Karpas-422 (cell line): ENCODE data around the gene PTPRK. TPM values are rescaled to one million over a fixed set of nuclear protein-coding genes. Genes with fewer than 3 reads are reported as not detected.

Experiments used
- DNase-seq: peaks from one replicate; pipeline ENCODE4 v3.0.0-alpha.2; 2015
- H2AFZ ChIP-seq: fragments of 200-600 bp; sonication (generic); 2 replicates; pipeline ENCODE4 v1.6.1; 2014; ENCODE audit warnings: antibody characterized with exemption, low read length, mixed read lengths
- H3K27ac ChIP-seq: fragments of 200-600 bp; sonication (generic); 2 replicates; pipeline ENCODE4 v1.5.1; 2014; ENCODE audit warnings: mild to moderate bottlenecking, low read length, moderate library complexity
- H3K27me3 ChIP-seq: fragments of 200-600 bp; sonication (generic); 2 replicates; pipeline ENCODE4 v1.6.1; 2014; ENCODE audit warnings: low read length, mixed read lengths
- H3K36me3 ChIP-seq: fragments of 200-600 bp; sonication (generic); 2 replicates; pipeline ENCODE4 v1.6.1; 2014; ENCODE audit warnings: low read length, mixed read lengths; ENCODE audit not compliant: insufficient read depth
- H3K4me1 ChIP-seq: fragments of 200-600 bp; sonication (generic); 2 replicates; pipeline ENCODE4 v1.6.1; 2014; ENCODE audit warnings: mild to moderate bottlenecking, low read length, mixed read lengths
- H3K4me2 ChIP-seq: fragments of 200-600 bp; sonication (generic); 2 replicates; pipeline ENCODE4 v1.6.1; 2014; ENCODE audit warnings: low read length, low read depth, mild to moderate bottlenecking; ENCODE audit not compliant: poor library complexity, severe bottlenecking
- H3K4me3 ChIP-seq: fragments of 200-600 bp; sonication (generic); 2 replicates; pipeline ENCODE4 v1.5.1; 2014; ENCODE audit warnings: mild to moderate bottlenecking, antibody characterized with exemption, low read length, mixed read lengths
- H3K79me2 ChIP-seq: fragments of 200-600 bp; sonication (generic); 2 replicates; pipeline ENCODE4 v1.6.1; 2014; ENCODE audit warnings: mild to moderate bottlenecking, low read length, mixed read lengths
- H3K9ac ChIP-seq: fragments of 200-600 bp; sonication (generic); 2 replicates; pipeline ENCODE4 v1.6.0; 2014; ENCODE audit warnings: low read length
- H3K9me2 ChIP-seq: fragments of 200-600 bp; sonication (generic), shearing (Covaris generic); replicated peaks from 2 replicates; pipeline ENCODE4 v1.6.0; 2014; ENCODE audit warnings: mild to moderate bottlenecking, low read length, moderate library complexity; ENCODE audit not compliant: insufficient read depth
- H3K9me3 ChIP-seq: fragments of 300-700, 200-600 bp; sonication (generic); 2 replicates; pipeline ENCODE4 v1.6.1; 2014; ENCODE audit warnings: low read length, mixed read lengths
- H4K20me1 ChIP-seq: fragments of 200-600 bp; sonication (generic); 2 replicates; pipeline ENCODE4 v1.6.1; 2014; ENCODE audit warnings: mild to moderate bottlenecking, antibody characterized with exemption, low read length, low read depth; ENCODE audit not compliant: insufficient read depth
- total RNA-seq: library from RNA; depleted of rRNA; stranded (reverse); fragments of >200 nt; shearing (Covaris generic); gene quantifications from 2 replicates; pipeline ENCODE4 v1.2.3, GENCODE V29; 2014; ENCODE audit warnings: low replicate concordance

The PTPRK gene
- total RNA-seq, 1 experiment from 2014 or later: 0.04 TPM

- H3K9me3 ChIP-seq: peaks cover 5% of the 10 kb centered on the region; the same call in 1 of the 2 replicates
- H3K4me2 ChIP-seq: no peak overlapping the region
- H3K27me3 ChIP-seq: no peaks in the 10 kb centered on the region
- H3K9me2 ChIP-seq: no peaks in the 10 kb centered on the region
- no peaks in the 10 kb centered on the region for H3K79me2 ChIP-seq
- no peak overlapping the region for H2AFZ ChIP-seq
- no peak overlapping the region for H3K9ac ChIP-seq
- H3K4me3 ChIP-seq: no peak overlapping the region
- no peaks in the 10 kb centered on the region for H4K20me1 ChIP-seq
- no peak overlapping the region for H3K27ac ChIP-seq
- no peaks in the 10 kb centered on the region for H3K36me3 ChIP-seq
- H3K4me1 ChIP-seq: no peaks in the 10 kb centered on the region
- DNase-seq: no peak
These were observed 474.4 kb downstream of the PTPRK start for GRCh38 chr6:128046033-128046432.

- DNase-seq: no peak
These were observed 480.9 kb downstream of the PTPRK start for GRCh38 chr6:128039543-128039942.

DNA sequence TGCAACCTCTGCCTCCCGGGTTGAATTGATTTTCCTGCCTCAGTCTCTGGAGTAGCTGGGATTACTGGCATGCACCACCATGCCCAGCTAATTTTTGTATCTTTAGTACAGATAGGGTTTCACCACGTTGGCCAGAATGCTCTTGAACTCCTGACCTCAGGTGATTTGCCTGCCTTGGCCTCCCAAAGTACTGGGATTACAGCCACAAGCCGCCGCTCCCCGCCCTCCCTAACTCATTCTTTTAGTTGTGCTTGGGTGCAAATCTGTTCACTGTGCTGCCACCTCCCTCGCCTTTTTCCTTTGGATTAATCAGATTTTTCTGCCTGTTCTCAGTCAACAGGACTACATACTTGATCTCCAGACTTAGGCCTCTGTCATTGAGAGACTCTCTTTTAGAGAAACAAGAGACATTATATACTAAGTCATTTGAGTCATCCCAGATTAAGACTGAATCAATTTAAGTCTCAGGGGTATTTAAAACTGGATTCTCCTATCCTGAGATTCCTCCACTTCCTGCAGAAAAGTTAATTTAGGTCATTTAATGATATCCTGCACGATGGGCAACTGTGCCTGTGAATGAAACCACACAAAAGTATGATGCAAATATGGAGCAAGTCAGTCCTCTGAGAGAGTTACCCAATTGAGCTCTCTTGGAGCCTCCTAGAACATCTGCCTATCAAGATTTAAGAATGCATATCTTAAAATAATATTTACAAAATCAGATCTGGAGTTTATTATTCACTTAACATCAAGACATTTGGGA, 483.4 kb downstream of the PTPRK start:
- no peaks in the 10 kb centered on the region for H3K79me2 ChIP-seq
- H3K4me3 ChIP-seq: no peak overlapping the region
- no peak for DNase-seq
- H3K27me3 ChIP-seq: no peaks in the 10 kb centered on the region
- H2AFZ ChIP-seq: no peak overlapping the region
- H3K9me2 ChIP-seq: no peaks in the 10 kb centered on the region
- H3K36me3 ChIP-seq: no peaks in the 10 kb centered on the region
- H3K4me1 ChIP-seq: no peaks in the 10 kb centered on the region
- H3K9me3 ChIP-seq: peaks cover 5% of the 10 kb centered on the region; the same call in 1 of the 2 replicates
- H3K9ac ChIP-seq: no peak overlapping the region
- H3K4me2 ChIP-seq: no peak overlapping the region
- H3K27ac ChIP-seq: no peak overlapping the region
- no peaks in the 10 kb centered on the region for H4K20me1 ChIP-seq

More at GRCh38 chr6:128039543-128039942, 480.9 kb downstream of the PTPRK start:
- Histone ChIP-seq H3K4me1 (no peaks in the 10 kb centered on the region), H3K27ac (no peak overlapping the region), H3K9me3 (no peaks in the 10 kb centered on the region; the same call in 1 of the 2 replicates), H4K20me1 (no peaks in the 10 kb centered on the region), H3K9me2 (no peaks in the 10 kb centered on the region), H3K9ac (no peak overlapping the region), H3K79me2 (no peaks in the 10 kb centered on the region), H3K27me3 (no peaks in the 10 kb centered on the region), H3K4me2 (no peak overlapping the region), H3K4me3 (no peak overlapping the region), H2AFZ (no peak overlapping the region), H3K36me3 (no peaks in the 10 kb centered on the region)

DNA sequence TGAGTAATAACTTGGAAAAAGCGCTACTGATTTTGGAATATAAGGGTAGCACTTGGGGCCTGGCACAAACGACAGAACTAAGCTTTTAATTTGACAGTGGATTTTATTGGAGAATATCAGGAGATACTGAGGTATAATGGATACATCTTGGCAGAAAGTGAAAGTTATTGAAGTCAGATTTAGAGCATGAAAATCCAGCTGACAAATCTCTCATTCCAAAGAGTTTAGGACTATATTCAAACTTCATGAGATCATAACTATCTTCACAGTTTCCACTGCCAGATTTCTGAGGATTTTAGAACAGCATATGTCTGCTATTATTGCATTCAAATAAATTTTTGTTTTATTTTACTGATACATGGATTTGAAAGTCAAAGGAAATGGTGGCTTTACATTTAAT, 487.2 kb downstream of the PTPRK start:
- H2AFZ ChIP-seq: no peak overlapping the region

DNA sequence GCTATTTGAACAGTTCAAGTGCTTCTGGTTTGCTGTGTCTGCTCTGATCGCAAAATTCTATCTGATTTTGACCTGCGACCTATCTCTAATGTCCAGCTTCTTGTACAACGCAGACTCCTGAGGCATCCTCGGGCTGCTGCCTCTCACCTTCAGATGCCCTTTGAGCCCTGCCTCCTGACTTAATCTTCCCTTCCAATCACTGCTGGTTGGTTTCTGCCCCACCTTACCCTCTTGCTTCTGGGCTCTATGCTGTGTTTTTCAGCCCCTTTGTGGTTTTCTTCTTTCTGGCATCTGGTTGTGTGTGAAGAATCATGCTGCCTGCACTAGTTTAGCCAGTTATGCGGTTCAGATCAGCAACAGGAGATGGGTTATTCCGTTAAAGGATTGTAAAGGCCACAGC, 488.4 kb downstream of the PTPRK start:
- Histone ChIP-seq H3K4me2 (no peak overlapping the region), H3K79me2 (no peaks in the 10 kb centered on the region), H3K9me3 (peaks cover 5% of the 10 kb centered on the region; the same call in 1 of the 2 replicates), H3K9ac (no peak overlapping the region), H3K27ac (no peak overlapping the region), H3K36me3 (no peaks in the 10 kb centered on the region), H3K9me2 (no peaks in the 10 kb centered on the region), H4K20me1 (no peaks in the 10 kb centered on the region), H3K27me3 (no peaks in the 10 kb centered on the region), H2AFZ (no peak overlapping the region), H3K4me1 (no peaks in the 10 kb centered on the region), H3K4me3 (no peak overlapping the region)
- no peak for DNase-seq

More for the DNA sequence above, 487.2 kb downstream of the PTPRK start:
- Histone ChIP-seq H3K9ac (no peak overlapping the region), H3K79me2 (no peaks in the 10 kb centered on the region), H4K20me1 (no peaks in the 10 kb centered on the region), H3K4me2 (no peak overlapping the region), H3K27me3 (no peaks in the 10 kb centered on the region), H3K9me3 (peaks cover 5% of the 10 kb centered on the region; the same call in 1 of the 2 replicates), H3K4me1 (no peaks in the 10 kb centered on the region), H3K36me3 (no peaks in the 10 kb centered on the region), H3K9me2 (no peaks in the 10 kb centered on the region), H3K27ac (no peak overlapping the region), H3K4me3 (no peak overlapping the region)
- DNase-seq: no peak

- no peak overlapping the region for H3K4me3 ChIP-seq
- H4K20me1 ChIP-seq: no peaks in the 10 kb centered on the region
- H3K79me2 ChIP-seq: no peaks in the 10 kb centered on the region
These were observed 490.6 kb downstream of the PTPRK start for GRCh38 chr6:128029826-128030225.

DNA sequence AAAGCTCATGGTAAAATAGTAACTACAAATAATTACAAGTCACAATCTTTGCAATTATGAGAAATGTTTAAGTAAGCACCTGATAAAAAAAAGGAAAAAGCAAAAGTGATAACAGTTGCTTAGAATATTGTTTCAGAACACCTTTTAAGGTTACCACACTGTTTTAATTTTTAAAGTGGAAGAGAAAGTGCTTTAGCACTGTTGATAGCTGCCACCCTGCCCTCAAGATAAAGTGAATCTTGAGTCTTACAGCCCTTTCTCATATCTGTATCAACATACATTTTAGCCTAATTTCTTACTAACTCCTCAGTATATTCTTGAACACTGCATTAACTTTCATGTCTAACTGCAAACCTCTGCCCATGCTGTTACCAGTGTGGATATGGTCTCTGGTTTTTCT, 492.2 kb downstream of the PTPRK start:
- Histone ChIP-seq H3K4me3 (no peak overlapping the region), H3K27ac (no peak overlapping the region), H3K4me1 (no peaks in the 10 kb centered on the region), H3K36me3 (no peaks in the 10 kb centered on the region), H3K9me3 (peaks cover 6% of the 10 kb centered on the region), H4K20me1 (no peaks in the 10 kb centered on the region), H3K4me2 (no peak overlapping the region), H3K9me2 (no peaks in the 10 kb centered on the region), H3K27me3 (no peaks in the 10 kb centered on the region), H3K9ac (no peak overlapping the region), H3K79me2 (no peaks in the 10 kb centered on the region), H2AFZ (no peak overlapping the region)
- no peak for DNase-seq

More at GRCh38 chr6:128029826-128030225, 490.6 kb downstream of the PTPRK start:
- no peak overlapping the region for H2AFZ ChIP-seq
- H3K36me3 ChIP-seq: no peaks in the 10 kb centered on the region
- no peak overlapping the region for H3K9ac ChIP-seq
- H3K4me2 ChIP-seq: no peak overlapping the region
- peaks cover 9% of the 10 kb centered on the region for H3K9me3 ChIP-seq
- no peaks in the 10 kb centered on the region for H3K27me3 ChIP-seq
- no peaks in the 10 kb centered on the region for H3K9me2 ChIP-seq
- H3K4me1 ChIP-seq: no peaks in the 10 kb centered on the region
- H3K27ac ChIP-seq: no peak overlapping the region
- DNase-seq: no peak

DNA sequence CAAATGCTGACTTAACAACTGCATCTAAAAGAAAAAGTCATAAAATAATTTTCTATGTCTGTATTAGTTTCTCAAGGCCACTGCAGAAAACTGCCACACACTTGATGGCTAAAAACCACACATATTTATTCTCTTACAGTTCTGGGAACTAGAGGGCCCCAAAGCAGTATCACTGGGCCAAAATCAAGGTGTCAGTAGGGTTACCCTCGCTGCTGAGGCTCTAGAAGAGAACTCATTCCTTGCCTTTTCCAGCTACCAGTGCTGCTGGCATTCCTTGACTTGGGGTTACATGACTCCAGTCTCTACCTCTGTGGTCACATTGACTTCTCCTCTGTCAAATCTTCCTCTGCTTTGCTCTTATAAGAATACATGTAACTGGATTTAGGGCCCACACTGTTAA, 494.9 kb downstream of the PTPRK start:
- H3K27me3 ChIP-seq: no peaks in the 10 kb centered on the region
- H4K20me1 ChIP-seq: no peaks in the 10 kb centered on the region
- H3K9me2 ChIP-seq: no peaks in the 10 kb centered on the region
- no peak overlapping the region for H2AFZ ChIP-seq
- no peak for DNase-seq
- peaks cover 12% of the 10 kb centered on the region for H3K9me3 ChIP-seq
- H3K27ac ChIP-seq: no peak overlapping the region
- H3K36me3 ChIP-seq: no peaks in the 10 kb centered on the region
- no peaks in the 10 kb centered on the region for H3K79me2 ChIP-seq
- H3K9ac ChIP-seq: no peak overlapping the region
- H3K4me1 ChIP-seq: no peaks in the 10 kb centered on the region
- no peak overlapping the region for H3K4me3 ChIP-seq
- no peak overlapping the region for H3K4me2 ChIP-seq
